Adipocyte (in vitro differentiated cells): ENCODE data around the gene KLHL33.

ENCODE experiments used
- DNase-seq: peaks from one replicate; pipeline ENCODE4 v3.0.0-alpha.2; 2015; ENCODE audit warnings: low read depth
- H3K27me3 ChIP-seq: replicated peaks from 2 replicates; pipeline ENCODE4 v1.7.0; 2013; ENCODE audit warnings: mild to moderate bottlenecking, low read length, moderate library complexity; ENCODE audit not compliant: control insufficient read depth, insufficient read depth
- H3K36me3 ChIP-seq: 2 replicates; pipeline ENCODE4 v1.7.0; 2013; ENCODE audit warnings: low read length, mild to moderate bottlenecking, moderate library complexity; ENCODE audit not compliant: control insufficient read depth, insufficient read depth, severe bottlenecking
- H3K4me1 ChIP-seq: 2 replicates; pipeline ENCODE4 v1.7.0; 2013; ENCODE audit warnings: mild to moderate bottlenecking, low read length, moderate library complexity; ENCODE audit not compliant: control insufficient read depth, insufficient read depth
- H3K4me3 ChIP-seq: 2 replicates; pipeline ENCODE4 v1.7.0; 2013; ENCODE audit warnings: mild to moderate bottlenecking, low read length, moderate library complexity
- H3K9ac ChIP-seq: 2 replicates; pipeline ENCODE4 v1.7.0; 2013; ENCODE audit warnings: mild to moderate bottlenecking, low read length, moderate library complexity
- H3K9me3 ChIP-seq: 2 replicates; pipeline ENCODE4 v1.7.0; 2013; ENCODE audit warnings: mild to moderate bottlenecking, low read length, moderate library complexity; ENCODE audit not compliant: control insufficient read depth

Gene KLHL33

DNA sequence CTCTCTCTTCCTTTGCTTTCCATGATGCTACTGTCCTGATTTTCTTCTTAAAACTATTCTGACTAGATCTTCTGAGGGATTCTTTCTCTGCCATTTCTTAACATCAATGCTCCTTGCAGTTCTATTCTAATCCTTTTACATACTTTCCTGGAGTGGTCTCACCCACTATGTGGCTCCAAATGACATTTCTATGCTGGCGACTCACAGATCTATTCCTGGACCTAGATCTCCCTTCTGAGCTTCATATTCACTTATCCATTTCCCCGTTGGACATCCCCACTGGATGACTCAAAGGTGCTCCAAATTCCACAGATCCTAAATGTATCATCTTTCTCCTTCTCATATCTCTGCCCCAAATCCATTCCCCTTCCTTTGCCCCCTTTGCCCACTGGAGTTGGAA is 26.7 kb downstream of the KLHL33 start:
- Histone ChIP-seq H3K4me1 (peaks cover 18% of the 10 kb centered on the region), H3K4me3 (no peak overlapping the region), H3K36me3 (peaks cover 39% of the 10 kb centered on the region), H3K9ac (no peak overlapping the region), H3K9me3 (no peaks in the 10 kb centered on the region), H3K27me3 (no peaks in the 10 kb centered on the region)
- DNase-seq = peak; percentile 14

DNA sequence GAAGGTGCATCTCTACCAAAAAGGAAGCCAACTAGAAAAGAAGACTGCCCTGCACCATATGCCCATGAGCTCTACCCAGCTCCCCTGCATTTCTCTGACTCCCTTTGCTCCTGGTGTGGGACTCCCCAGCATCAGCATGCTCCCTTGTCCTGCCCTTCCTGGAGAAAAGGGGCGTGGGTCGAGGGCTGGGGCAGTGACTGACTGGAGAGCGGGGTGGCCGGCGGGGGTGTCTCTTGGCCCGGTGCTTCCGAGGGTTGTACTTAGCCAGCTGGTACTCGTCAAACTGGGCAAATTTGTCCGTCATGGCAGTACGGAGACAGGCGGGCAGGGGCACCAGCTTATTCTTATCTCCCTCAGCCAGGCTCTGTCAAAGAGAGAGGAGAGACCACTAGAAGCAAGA is 32.4 kb downstream of the KLHL33 start:
- peaks cover 90% of the 10 kb centered on the region for H3K36me3 ChIP-seq
- H3K27me3 ChIP-seq = no peaks in the 10 kb centered on the region
- DNase-seq = no peak
- no peak overlapping the region for H3K4me3 ChIP-seq
- peaks cover 4% of the 10 kb centered on the region for H3K4me1 ChIP-seq
- no peak overlapping the region for H3K9ac ChIP-seq
- no peaks in the 10 kb centered on the region for H3K9me3 ChIP-seq

DNA sequence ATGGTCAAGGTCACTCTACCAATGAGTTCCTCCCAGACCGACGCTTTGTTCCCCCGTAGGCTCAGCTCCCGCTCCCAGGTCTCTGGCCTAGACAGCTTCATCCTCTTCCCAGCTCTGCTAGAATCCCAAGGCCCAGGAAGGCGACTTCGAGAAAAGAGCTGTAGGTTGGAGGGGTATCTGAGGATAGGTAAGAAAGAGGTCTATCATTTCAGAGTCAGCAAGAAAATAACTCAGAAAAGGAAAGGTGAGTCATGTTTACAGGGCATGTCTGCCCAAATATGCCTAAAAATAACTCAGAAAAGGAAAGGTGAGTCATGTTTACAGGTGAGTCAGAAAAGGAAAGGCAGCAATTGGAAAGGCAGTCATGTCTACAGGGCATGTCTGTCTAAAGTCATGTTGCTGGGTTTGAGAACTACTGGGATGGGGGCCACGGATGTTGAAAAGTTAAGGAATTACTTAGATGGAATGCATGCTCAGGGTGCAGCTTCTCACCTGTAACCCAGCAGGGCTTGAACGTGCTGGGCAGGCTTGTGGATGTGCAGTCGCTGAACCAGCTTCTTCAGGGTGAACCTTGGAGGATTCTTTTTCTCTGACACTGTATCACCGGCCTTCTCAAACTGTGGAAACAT is 34.9 kb downstream of the KLHL33 start:
- Histone ChIP-seq H3K27me3 (no peaks in the 10 kb centered on the region), H3K4me1 (peaks cover 11% of the 10 kb centered on the region)
- no peak for DNase-seq

DNA sequence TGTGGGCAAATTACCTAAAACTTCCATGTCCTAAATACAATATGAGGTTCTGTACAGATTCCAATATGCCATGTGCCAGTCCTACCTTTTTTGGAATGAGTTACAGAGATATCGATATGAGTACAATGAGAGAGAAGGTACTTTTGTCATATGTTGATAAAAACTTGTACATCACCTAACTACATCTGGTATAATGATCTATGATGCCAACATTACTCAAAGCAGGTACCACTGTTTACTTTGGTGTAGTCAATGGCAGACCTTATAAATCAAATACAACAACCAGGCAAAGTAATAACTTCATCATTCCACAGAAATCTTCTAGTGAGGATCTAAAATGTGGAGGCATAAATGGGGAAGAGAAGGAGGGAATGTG is 35.4 kb downstream of the KLHL33 start:
- H3K9ac ChIP-seq = no peak overlapping the region
- H3K27me3 ChIP-seq = no peaks in the 10 kb centered on the region
- peaks cover 11% of the 10 kb centered on the region for H3K4me1 ChIP-seq
- H3K4me3 ChIP-seq = no peak overlapping the region
- H3K9me3 ChIP-seq = no peaks in the 10 kb centered on the region
- no peak for DNase-seq
- peaks cover 87% of the 10 kb centered on the region for H3K36me3 ChIP-seq

More for the DNA sequence above, 34.9 kb downstream of the KLHL33 start:
- H3K9me3 ChIP-seq = no peaks in the 10 kb centered on the region
- no peak overlapping the region for H3K9ac ChIP-seq
- peaks cover 83% of the 10 kb centered on the region for H3K36me3 ChIP-seq
- no peak overlapping the region for H3K4me3 ChIP-seq

DNA sequence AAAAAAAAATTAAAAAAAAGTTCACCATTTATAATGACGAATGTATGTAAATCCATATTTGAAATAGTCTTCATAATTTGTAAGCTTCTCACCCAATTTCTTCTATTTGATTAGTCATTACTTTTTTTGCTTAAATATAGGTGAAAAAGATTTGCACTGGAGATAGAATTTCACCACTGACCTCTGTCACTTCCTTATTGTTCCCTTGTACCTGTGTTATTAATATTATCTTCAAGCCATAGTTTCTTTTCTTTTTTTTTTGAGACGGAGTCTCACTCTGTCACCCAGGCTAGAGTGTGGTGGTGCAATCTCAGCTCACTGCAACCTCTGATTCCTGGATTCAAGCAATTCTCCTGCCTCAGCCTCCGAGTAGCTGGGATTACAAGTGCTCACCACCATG is 38.5 kb downstream of the KLHL33 start:
- Histone ChIP-seq H3K9me3 (no peaks in the 10 kb centered on the region), H3K4me1 (peaks cover 11% of the 10 kb centered on the region), H3K4me3 (no peak overlapping the region), H3K9ac (no peak overlapping the region), H3K27me3 (no peaks in the 10 kb centered on the region), H3K36me3 (peaks cover 86% of the 10 kb centered on the region)
- no peak for DNase-seq

DNA sequence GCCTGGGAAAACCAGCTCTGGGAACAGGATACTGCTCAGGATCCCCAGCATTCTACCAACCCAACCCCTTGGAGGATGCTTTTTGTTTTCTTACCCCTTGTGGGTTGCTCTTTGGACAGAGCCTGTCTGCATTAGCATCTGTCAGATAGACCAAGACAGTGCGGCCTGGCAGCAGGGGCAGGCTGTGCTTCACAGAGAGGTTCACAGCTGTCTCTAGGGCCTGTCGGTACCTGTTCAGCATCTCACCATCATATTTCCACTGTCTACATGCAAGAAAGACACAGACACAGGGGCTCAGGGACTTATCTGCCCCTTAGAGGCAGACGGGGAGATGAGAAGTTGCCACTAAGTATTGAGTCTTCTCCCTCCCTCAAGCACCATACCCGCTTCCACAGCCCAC is 44.5 kb downstream of the KLHL33 start:
- H3K9ac ChIP-seq = no peak overlapping the region
- H3K36me3 ChIP-seq = peaks cover 89% of the 10 kb centered on the region

DNA sequence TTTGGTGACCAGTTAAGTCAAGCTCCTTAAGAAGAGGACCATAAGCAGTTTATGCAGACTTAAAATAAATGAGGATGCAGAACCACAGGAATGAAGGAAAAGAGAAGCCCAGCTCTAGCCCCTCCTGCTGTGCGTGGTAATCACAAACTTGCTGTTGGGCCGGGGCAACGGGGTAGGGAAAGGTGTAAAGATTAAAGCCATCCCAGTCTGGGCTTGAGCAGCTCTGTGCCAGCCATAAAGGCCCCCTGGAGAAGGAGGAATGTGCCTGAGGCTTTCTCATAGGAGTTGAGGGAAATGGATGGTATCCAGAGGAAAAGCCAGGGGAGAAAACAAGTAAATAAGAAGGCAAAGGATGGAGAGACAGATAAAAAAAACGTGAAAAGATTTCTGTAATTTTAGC is 47.8 kb downstream of the KLHL33 start:
- peaks cover 92% of the 10 kb centered on the region for H3K36me3 ChIP-seq
- H3K4me1 ChIP-seq = no peaks in the 10 kb centered on the region
- H3K4me3 ChIP-seq = no peak overlapping the region
- H3K9me3 ChIP-seq = no peaks in the 10 kb centered on the region
- no peaks in the 10 kb centered on the region for H3K27me3 ChIP-seq
- DNase-seq = no peak
- H3K9ac ChIP-seq = no peak overlapping the region

More for the DNA sequence above, 44.5 kb downstream of the KLHL33 start:
- no peaks in the 10 kb centered on the region for H3K27me3 ChIP-seq
- H3K9me3 ChIP-seq = no peaks in the 10 kb centered on the region
- H3K4me1 ChIP-seq = peaks cover 2% of the 10 kb centered on the region
- no peak for DNase-seq
- no peak overlapping the region for H3K4me3 ChIP-seq

DNA sequence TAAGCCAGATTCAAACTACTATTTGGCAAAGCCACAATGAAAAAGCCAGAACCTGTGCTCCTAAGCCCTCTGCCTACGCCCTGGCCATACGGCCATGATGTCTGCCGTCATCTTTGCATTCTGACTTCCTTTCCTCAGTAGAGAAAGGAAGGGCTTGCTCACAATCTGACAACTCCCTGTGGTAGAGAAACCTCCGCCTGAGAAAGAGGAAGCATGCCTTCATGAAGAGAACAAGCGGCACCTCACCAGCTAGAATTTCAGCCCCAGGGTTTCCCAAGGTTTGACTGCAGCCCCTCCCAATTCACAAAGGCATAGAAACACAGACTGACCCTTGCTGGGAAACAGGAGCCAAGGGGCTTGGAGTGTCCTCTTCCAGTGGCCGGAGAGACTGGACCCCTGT is 48.4 kb downstream of the KLHL33 start:
- no peaks in the 10 kb centered on the region for H3K4me1 ChIP-seq
- H3K36me3 ChIP-seq = peaks cover 95% of the 10 kb centered on the region
- DNase-seq = no peak
- H3K27me3 ChIP-seq = no peaks in the 10 kb centered on the region
- no peak overlapping the region for H3K4me3 ChIP-seq
- no peaks in the 10 kb centered on the region for H3K9me3 ChIP-seq
- no peak overlapping the region for H3K9ac ChIP-seq

DNA sequence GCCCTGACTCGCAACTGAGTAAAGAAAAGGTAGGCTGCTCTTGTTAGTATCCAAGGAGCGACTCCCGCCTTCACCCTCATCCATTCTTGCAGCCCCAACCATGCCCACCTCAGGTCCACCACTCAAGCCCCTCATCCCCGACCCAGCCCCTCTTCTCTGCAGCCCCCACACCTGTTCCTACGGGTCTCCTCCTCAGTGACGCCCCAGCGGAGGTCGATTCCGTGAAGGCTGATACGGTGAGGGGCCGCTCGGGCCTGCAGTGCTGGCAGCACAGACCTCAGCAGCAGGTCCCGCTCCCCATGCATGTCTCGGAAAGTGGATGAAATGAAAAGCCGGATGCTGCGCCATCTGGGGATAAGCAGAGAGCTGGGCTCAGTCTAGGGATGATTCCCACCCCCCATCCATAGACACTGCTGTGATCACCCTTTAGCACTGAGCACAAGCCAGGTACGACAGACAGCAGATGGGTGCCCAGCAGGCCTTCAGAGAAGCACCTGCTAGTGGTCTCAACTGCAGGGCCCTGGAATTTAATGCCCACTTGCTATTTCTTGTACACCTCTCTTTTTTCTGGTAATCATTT is 49.6 kb downstream of the KLHL33 start:
- no peak overlapping the region for H3K4me3 ChIP-seq
- H3K9me3 ChIP-seq = no peaks in the 10 kb centered on the region
- no peaks in the 10 kb centered on the region for H3K4me1 ChIP-seq
- no peak for DNase-seq
- no peak overlapping the region for H3K9ac ChIP-seq
- peaks cover 95% of the 10 kb centered on the region for H3K36me3 ChIP-seq
- no peaks in the 10 kb centered on the region for H3K27me3 ChIP-seq

DNA sequence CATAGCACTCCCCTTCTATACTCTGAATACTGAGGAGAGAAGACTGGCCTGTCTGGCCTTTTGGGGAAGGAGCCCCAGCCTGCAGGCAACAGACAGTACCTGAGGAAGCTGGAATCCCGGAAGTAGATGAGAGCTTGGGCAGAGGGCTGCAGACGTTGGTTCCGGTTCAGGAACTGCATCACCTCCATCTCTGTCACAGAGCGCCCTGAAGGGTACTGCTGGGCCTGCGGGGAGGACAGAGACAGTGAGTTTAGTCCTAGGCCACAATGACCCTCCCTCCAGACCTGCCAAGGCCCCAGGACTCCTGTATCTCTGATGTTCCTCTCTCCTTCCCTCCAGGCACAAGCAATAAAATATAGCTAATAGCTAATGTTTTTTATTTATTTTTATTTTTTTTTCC is 51.1 kb downstream of the KLHL33 start:
- no peak for DNase-seq
- no peak overlapping the region for H3K4me3 ChIP-seq
- H3K4me1 ChIP-seq = no peaks in the 10 kb centered on the region
- H3K27me3 ChIP-seq = no peaks in the 10 kb centered on the region
- no peak overlapping the region for H3K9ac ChIP-seq
- H3K9me3 ChIP-seq = no peaks in the 10 kb centered on the region
- H3K36me3 ChIP-seq = peaks cover 95% of the 10 kb centered on the region

DNA sequence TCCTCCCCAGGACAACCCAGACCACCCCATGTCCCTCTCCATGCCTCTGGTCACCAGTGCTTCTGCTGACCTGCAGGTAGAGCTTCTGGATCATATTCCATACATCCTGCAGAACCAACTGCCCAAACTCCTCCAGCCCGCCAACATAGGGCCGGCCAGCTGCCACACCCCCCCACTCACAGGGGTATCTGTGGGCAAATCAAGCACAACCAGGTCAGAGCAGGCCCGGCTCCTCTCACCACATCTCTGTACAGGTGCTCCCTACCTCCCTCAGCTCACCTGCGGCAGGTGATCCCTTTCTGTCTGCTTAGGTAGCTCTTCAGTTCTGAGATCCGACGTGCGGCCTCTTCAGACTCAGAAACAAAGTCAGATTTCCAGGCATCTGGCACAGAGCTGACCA is 51.6 kb downstream of the KLHL33 start:
- H3K4me1 ChIP-seq = no peaks in the 10 kb centered on the region
- no peaks in the 10 kb centered on the region for H3K9me3 ChIP-seq
- no peak overlapping the region for H3K9ac ChIP-seq
- DNase-seq = no peak
- H3K4me3 ChIP-seq = no peak overlapping the region
- H3K27me3 ChIP-seq = no peaks in the 10 kb centered on the region
- peaks cover 95% of the 10 kb centered on the region for H3K36me3 ChIP-seq

DNA sequence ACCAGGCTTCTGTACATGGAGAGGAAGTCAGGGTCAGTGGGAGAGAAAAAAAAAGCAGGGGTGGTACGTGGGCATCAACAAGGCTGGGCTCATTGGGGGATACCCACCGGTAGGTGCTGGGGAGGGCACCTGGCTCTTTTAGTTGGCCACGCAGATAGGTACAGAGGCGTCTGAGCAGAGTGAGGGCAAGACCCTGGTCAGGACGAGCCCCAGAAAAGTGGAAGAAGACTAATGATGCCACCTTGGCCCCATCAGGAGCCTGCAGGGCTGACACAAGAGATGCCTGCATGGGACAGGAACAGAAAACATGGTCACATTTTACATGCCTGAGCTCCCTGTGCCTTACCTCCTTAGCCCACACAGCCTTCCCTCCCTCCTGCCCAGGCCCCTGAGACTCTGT is 52.3 kb downstream of the KLHL33 start:
- Histone ChIP-seq H3K4me1 (no peaks in the 10 kb centered on the region), H3K4me3 (no peak overlapping the region), H3K9ac (no peak overlapping the region), H3K27me3 (no peaks in the 10 kb centered on the region), H3K9me3 (no peaks in the 10 kb centered on the region), H3K36me3 (peaks cover 96% of the 10 kb centered on the region)
- DNase-seq = no peak
